GM12878 (cell line): ENCODE results near the gene DGCR8.

Experiments
- SMAD1 ChIP-seq: fragments of 450-650 bp; IDR thresholded peaks from 2 replicates; pipeline ENCODE4 v1.6.1; 2018; ENCODE audit warnings: mild to moderate bottlenecking, low read depth; ENCODE audit not compliant: partially characterized antibody
- TCF12 ChIP-seq: IDR thresholded peaks from 2 replicates; pipeline ENCODE4 v1.6.1; 2011; ENCODE audit warnings: low read depth, mild to moderate bottlenecking, low read length

DNA sequence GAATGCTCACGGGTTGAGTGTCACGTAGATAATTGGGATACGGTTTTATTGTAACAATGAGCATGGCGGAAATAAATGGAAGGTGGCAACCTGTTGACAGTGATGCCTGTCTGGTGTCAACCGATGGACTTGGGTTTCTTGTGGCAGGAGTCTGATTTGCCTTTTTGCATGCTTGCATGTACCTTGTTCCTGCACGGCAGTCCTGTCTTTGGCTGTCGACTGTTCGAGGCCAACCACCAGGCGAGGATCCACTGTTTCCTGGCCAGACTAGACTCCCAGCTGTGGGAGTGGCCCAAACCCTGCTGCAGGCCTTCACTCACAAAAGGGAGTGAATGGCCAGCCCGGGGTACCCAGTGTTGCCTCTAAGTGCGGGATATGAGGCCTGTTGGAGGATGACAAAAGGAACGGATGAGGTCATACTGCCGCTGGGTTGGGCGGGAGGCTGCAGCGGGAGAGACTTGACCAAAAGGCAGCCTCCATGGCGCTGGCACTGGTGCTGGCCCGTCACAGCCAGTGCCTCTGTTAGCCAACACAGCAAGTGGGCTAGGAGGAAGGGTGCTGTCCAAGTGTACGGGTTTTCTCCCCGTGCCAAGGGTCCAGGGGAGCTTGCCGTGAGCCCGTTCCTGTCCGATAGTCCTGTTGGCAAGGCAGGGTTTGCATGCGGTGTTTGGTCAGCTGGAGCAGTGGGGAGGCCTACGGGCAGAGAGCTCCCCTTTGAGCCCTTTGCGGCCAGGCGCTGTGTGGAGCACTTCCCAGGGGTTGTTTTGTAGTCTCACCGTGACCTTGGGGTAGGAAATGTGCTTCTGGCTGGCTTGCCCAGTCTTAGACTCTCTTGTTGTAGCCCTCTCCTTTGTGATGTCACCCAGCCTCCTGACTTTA lies 974 bp downstream of the DGCR8 start:
- TF ChIP-seq SMAD1 (no peak), TCF12 (no peak)
